OCI-LY1 (cell line): ENCODE data around the gene SUN5.

Source experiments
- H2AFZ ChIP-seq: fragments of 200-600 bp; sonication (generic), shearing (Covaris generic); 2 replicates; pipeline ENCODE4 v1.6.0; 2014; ENCODE audit warnings: antibody characterized with exemption, mild to moderate bottlenecking, low read length
- H3F3A ChIP-seq: fragments of 200-600 bp; sonication (generic), shearing (Covaris generic); 2 replicates; pipeline ENCODE4 v1.6.0; 2014; ENCODE audit warnings: mild to moderate bottlenecking, antibody characterized with exemption, low read length, moderate library complexity; ENCODE audit not compliant: insufficient read depth
- H3K27ac ChIP-seq: fragments of 200-600 bp; sonication (generic); 2 replicates; pipeline ENCODE4 v1.5.1; 2014; ENCODE audit warnings: low read length, mixed run types, mild to moderate bottlenecking, low read depth; ENCODE audit not compliant: poor library complexity, severe bottlenecking
- H3K27me3 ChIP-seq: fragments of 200-600 bp; sonication (generic); 2 replicates; pipeline ENCODE4 v1.6.0; 2014; ENCODE audit warnings: antibody characterized with exemption, mild to moderate bottlenecking, low read length, moderate library complexity; ENCODE audit not compliant: insufficient read depth
- H3K36me3 ChIP-seq: fragments of 200-600 bp; sonication (generic); 2 replicates; pipeline ENCODE4 v1.6.1; 2014; ENCODE audit warnings: mild to moderate bottlenecking, antibody characterized with exemption, low read length, moderate library complexity, mixed read lengths; ENCODE audit not compliant: insufficient read depth
- H3K4me1 ChIP-seq: fragments of 200-600 bp; sonication (generic); 2 replicates; pipeline ENCODE4 v1.5.1; 2014; ENCODE audit warnings: mild to moderate bottlenecking, low read length, moderate library complexity; ENCODE audit not compliant: insufficient read depth, severe bottlenecking
- H3K4me2 ChIP-seq: fragments of 200-600 bp; sonication (generic), shearing (Covaris generic); 2 replicates; pipeline ENCODE4 v1.6.1; 2014; ENCODE audit warnings: low read length
- H3K4me3 ChIP-seq: fragments of 200-600 bp; sonication (generic); 2 replicates; pipeline ENCODE4 v1.5.1; 2014; ENCODE audit warnings: low read length, low read depth, mild to moderate bottlenecking, mixed read lengths; ENCODE audit not compliant: poor library complexity, severe bottlenecking
- H3K79me2 ChIP-seq: fragments of 200-600 bp; shearing (Covaris generic); 2 replicates; pipeline ENCODE4 v1.6.1; 2016; ENCODE audit warnings: mixed run types, low read length, mixed read lengths; ENCODE audit not compliant: insufficient read depth
- H3K9ac ChIP-seq: fragments of 200-600 bp; sonication (generic), shearing (Covaris generic); 2 replicates; pipeline ENCODE4 v1.6.1; 2014; ENCODE audit warnings: mild to moderate bottlenecking, low read length, mixed read lengths
- H3K9me2 ChIP-seq: fragments of 200-600 bp; sonication (generic), shearing (Covaris generic); 2 replicates; pipeline ENCODE4 v1.6.1; 2014; ENCODE audit warnings: low read depth, mild to moderate bottlenecking, low read length, mixed read lengths
- H3K9me3 ChIP-seq: fragments of 200-600 bp; shearing (Covaris generic); 2 replicates; pipeline ENCODE4 v1.6.1; 2014; ENCODE audit warnings: low read length, mixed read lengths
- H4K20me1 ChIP-seq: fragments of 200-600 bp; sonication (generic), shearing (Covaris generic); 2 replicates; pipeline ENCODE4 v1.6.0; 2016; ENCODE audit warnings: mild to moderate bottlenecking, low read length; ENCODE audit not compliant: insufficient read depth
- CTCF ChIP-seq: fragments of 200-600 bp; sonication (generic), shearing (Covaris generic); IDR thresholded peaks from 2 replicates; pipeline ENCODE4 v1.5.1; 2017; ENCODE audit warnings: mild to moderate bottlenecking, antibody characterized with exemption, low read length, moderate library complexity, mixed read lengths
- EZH2 ChIP-seq: fragments of 200-600 bp; sonication (generic), shearing (Covaris generic); IDR thresholded peaks from 2 replicates; pipeline ENCODE4 v1.8.0; 2017; ENCODE audit warnings: borderline replicate concordance, mixed run types, mild to moderate bottlenecking, antibody characterized with exemption, low read length, moderate library complexity, mixed read lengths

SUN5 gene

DNA sequence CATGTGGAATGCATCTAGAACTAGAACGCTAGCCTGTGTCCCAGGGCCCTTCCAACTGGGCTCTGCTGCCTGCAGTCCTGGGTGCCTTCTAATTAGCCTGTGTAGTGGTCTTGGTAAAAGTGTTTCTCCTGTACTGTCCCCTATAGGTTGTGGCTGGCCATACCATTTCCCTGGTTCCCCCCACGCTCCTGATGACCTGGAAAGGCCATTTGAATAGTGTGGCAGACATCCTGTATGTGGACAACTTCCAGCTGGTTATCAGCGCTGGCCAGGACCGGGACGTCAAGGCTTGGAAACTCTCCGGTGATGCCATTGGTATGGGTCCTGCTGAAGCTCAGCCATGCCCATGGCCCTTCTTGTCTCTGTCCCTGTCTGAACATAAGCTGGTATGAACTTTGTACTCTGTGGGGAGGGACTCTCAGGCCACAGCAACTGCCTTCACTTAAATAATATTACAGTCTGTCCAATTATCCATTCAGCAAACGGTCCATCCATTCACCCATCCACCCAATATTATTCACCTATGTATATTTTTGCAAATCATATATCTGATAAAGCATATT, 60.7 kb downstream of the SUN5 start:
- Histone ChIP-seq H3K27me3 (no peaks in the 10 kb centered on the region), H3K9me3 (no peaks in the 10 kb centered on the region), H3K9me2 (no peaks in the 10 kb centered on the region), H3K4me1 (no peaks in the 10 kb centered on the region), H3K4me2 (no peak overlapping the region), H3F3A (no peaks in the 10 kb centered on the region), H3K4me3 (no peak overlapping the region), H4K20me1 (no peaks in the 10 kb centered on the region), H3K9ac (no peak overlapping the region), H3K27ac (no peak overlapping the region), H2AFZ (no peak overlapping the region), H3K36me3 (no peaks in the 10 kb centered on the region), H3K79me2 (no peaks in the 10 kb centered on the region)
- no peak for TF ChIP-seq EZH2
- no peak for TF ChIP-seq CTCF

DNA sequence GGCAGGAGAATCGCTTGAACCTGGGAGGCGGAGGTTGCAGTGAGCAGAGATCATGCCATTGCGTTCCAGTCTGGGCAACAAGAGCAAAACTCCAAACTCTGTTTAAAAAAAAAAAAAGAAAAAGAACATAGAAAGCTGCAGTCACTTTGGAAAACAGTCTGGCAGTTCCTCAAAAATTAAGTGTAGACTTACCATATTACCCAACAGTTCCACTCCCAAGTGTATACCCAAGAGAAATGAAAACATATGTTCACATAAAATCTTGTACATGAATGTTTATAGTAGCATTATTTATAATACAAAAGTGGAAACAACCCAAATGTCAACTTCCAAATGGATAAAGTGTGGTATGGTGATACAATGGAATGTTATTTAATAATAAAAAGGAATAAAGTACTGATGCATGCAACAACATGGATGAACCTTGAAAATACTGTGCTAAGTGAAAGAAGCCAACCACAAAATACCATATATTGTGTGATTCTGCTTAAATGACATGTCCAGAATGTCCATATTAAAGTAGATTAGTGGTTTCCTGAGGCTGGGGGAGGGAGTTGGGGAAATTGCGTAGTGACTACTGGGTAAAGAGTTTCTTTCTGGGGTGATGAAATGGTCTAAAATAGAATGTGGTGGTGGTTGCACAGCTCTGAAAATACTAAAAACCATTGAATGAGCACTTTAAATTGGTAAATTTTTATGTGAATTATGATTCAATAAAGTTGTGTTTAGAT, 62.9 kb downstream of the SUN5 start:
- Histone ChIP-seq H4K20me1 (no peaks in the 10 kb centered on the region), H3K4me2 (no peak overlapping the region), H3K36me3 (no peaks in the 10 kb centered on the region), H3K27me3 (no peaks in the 10 kb centered on the region), H3K79me2 (no peaks in the 10 kb centered on the region), H3K27ac (no peak overlapping the region), H3K4me3 (no peak overlapping the region), H3K4me1 (no peaks in the 10 kb centered on the region), H3K9ac (no peak overlapping the region), H2AFZ (no peak overlapping the region), H3K9me3 (no peaks in the 10 kb centered on the region), H3K9me2 (no peaks in the 10 kb centered on the region), H3F3A (no peaks in the 10 kb centered on the region)
- no peak for TF ChIP-seq CTCF

GRCh38 chr20:32934580-32934979, 69.7 kb downstream of the SUN5 start:
- H3K79me2 ChIP-seq: no peaks in the 10 kb centered on the region
- H2AFZ ChIP-seq: no peak overlapping the region
- TF ChIP-seq EZH2 (no peak), CTCF (no peak)
- no peaks in the 10 kb centered on the region for H3K4me1 ChIP-seq
- H3K9me2 ChIP-seq: no peaks in the 10 kb centered on the region
- no peak overlapping the region for H3K27ac ChIP-seq
- H3K4me3 ChIP-seq: no peak overlapping the region
- H4K20me1 ChIP-seq: no peaks in the 10 kb centered on the region
- H3K9me3 ChIP-seq: no peaks in the 10 kb centered on the region
- H3K9ac ChIP-seq: no peak overlapping the region
- H3K4me2 ChIP-seq: no peak overlapping the region
- no peaks in the 10 kb centered on the region; the same call in 1 of the 2 replicates for H3K27me3 ChIP-seq
- H3K36me3 ChIP-seq: no peaks in the 10 kb centered on the region
- no peaks in the 10 kb centered on the region for H3F3A ChIP-seq
